ENCODE measurements around the gene PCDHGA7. TPM values are rescaled to one million over a fixed set of nuclear protein-coding genes. Genes with fewer than 3 reads are reported as not detected.

PCDHGA7 gene
- total RNA-seq, 1 experiment from 2014 or later: 0.83 TPM

GRCh38 chr5:141389153-141390042, 6.9 kb downstream of the PCDHGA7 start:
- DNase-seq: no peak
- no peak overlapping the region for H2BK20ac ChIP-seq (ENCODE audit: low read depth, low read length, poor library complexity, severe bottlenecking)
- no peak overlapping the region for H2AK5ac ChIP-seq (ENCODE audit: insufficient read length, low read length)
- H2AFZ ChIP-seq (ENCODE audit: low read length): no peak overlapping the region
- no peak overlapping the region for H2BK5ac ChIP-seq (ENCODE audit: insufficient read length, low read length)
- no peak overlapping the region for H4K5ac ChIP-seq (ENCODE audit: insufficient read length, low read depth, low read length)
- H3K9me3 ChIP-seq (ENCODE audit: control insufficient read depth, low read depth, low read length): peaks cover 44% of the 10 kb centered on the region
- no peak overlapping the region for H4K91ac ChIP-seq (ENCODE audit: insufficient read length, low read depth, low read length)
- Mint-ChIP-seq H3K4me1 (no peaks in the 10 kb centered on the region), H3K27ac (no peak overlapping the region), H3K27me3 (ENCODE audit: low read depth) (peaks cover 13% of the 10 kb centered on the region), H3K9me3 (peaks cover 68 to 74% of the 10 kb centered on the region in 2 experiments), H3K4me3 (no peak overlapping the region), H3K36me3 (ENCODE audit: insufficient read depth in 1 of 3, low read depth in 3 of 3) (peaks cover 28 to 62% (median 45%) of the 10 kb centered on the region in 3 experiments)
- H2BK12ac ChIP-seq (ENCODE audit: insufficient read length, low read depth, low read length): no peak overlapping the region
- no peak overlapping the region for H3K4ac ChIP-seq (ENCODE audit: low read depth, low read length)
- no peak overlapping the region for H3K4me2 ChIP-seq (ENCODE audit: insufficient read depth, insufficient read length, low read length)
- H3K23ac ChIP-seq (ENCODE audit: insufficient read length, low read depth, low read length): no peak overlapping the region
- H2BK15ac ChIP-seq (ENCODE audit: low read depth, low read length): no peak overlapping the region
- H3T11ph ChIP-seq (ENCODE audit: low read length): no peak overlapping the region
- H3K9ac ChIP-seq (ENCODE audit: extremely low read depth, insufficient read length, low read length): no peak overlapping the region
- H3K27ac ChIP-seq (ENCODE audit: insufficient read length, low read depth, low read length): no peak overlapping the region
- H3K79me2 ChIP-seq (ENCODE audit: insufficient read depth, low read length): no peaks in the 10 kb centered on the region
- no peak for TF ChIP-seq CTCF (conservative IDR thresholded peaks at IDR 0.05)
- no peaks in the 10 kb centered on the region for H3K23me2 ChIP-seq (ENCODE audit: insufficient read length, low read depth, low read length, poor library complexity, severe bottlenecking)
- no peak overlapping the region for H3K14ac ChIP-seq (ENCODE audit: insufficient read depth, low read length)
- no peaks in the 10 kb centered on the region for H3K79me1 ChIP-seq (ENCODE audit: insufficient read depth, low read depth, low read length, poor library complexity, severe bottlenecking)
- no peak overlapping the region for H4K8ac ChIP-seq (replicated peaks; ENCODE audit: insufficient read length, low read depth, low read length)
- 0 out of 2 replicates have a peak, but pooled peaks cover 2% of the 10 kb centered on the region for H3K4me1 ChIP-seq (ENCODE audit: insufficient read depth, low read length)
- no peaks in the 10 kb centered on the region for H4K20me1 ChIP-seq (ENCODE audit: control insufficient read depth, insufficient read depth, insufficient read length)
- H3K27me3 ChIP-seq (ENCODE audit: insufficient read depth, low read length): no peaks in the 10 kb centered on the region
- no CpG with 5 or more reads among the region's 77 CpGs for WGBS (ENCODE audit: extremely low coverage, insufficient read length, low lambda C conversion rate)
- no peak overlapping the region for H3K18ac ChIP-seq (ENCODE audit: insufficient read length, low read depth, low read length)
- H2BK120ac ChIP-seq (ENCODE audit: low read depth, low read length, poor library complexity, severe bottlenecking): no peak overlapping the region
- no peak overlapping the region for H3K56ac ChIP-seq (ENCODE audit: insufficient read length, low read depth, low read length)
